Body of pancreas (tissue), 4 donors: ENCODE results near the gene PLAGL1. TPM values are rescaled to one million over a fixed set of nuclear protein-coding genes. Genes with fewer than 3 reads are reported as not detected.

Experiments
- ATAC-seq: fragments of 150-250 bp; one replicate; pipeline ENCODE4 v1.9.1; 2016
- DNase-seq, 4 donors: peaks; one replicate each; pipeline ENCODE4 v3.0.0-alpha.2; 2019
- H3K27ac ChIP-seq, 4 donors: fragments of 200-600 bp; sonication (generic); 1 replicate in 3 of 4; 2 replicates in 1 of 4; pipeline versions ENCODE4 v1.5.1 to v1.6.1; 2016 to 2019; ENCODE audit warnings: mild to moderate bottlenecking in 1 of 4, mixed read lengths in 1 of 4, moderate library complexity in 1 of 4
- H3K27me3 ChIP-seq, 2 donors: fragments of 200-600 bp; sonication (generic); one replicate each; pipeline ENCODE4 v1.6.0; 2016; ENCODE audit warnings: mild to moderate bottlenecking in 1 of 2
- H3K36me3 ChIP-seq, 2 donors: fragments of 200-600 bp; sonication (generic); replicated peaks in 1 of 2; 2 replicates each; pipeline ENCODE4 v1.5.1; 2016; ENCODE audit warnings: low read depth in 2 of 2; ENCODE audit not compliant: insufficient read depth in 1 of 2
- H3K4me1 ChIP-seq: fragments of 200-600 bp; sonication (generic); one replicate; pipeline ENCODE4 v1.6.0; 2016
- H3K4me3 ChIP-seq, 2 donors: fragments of 200-600 bp; sonication (generic); 1 replicate in 1 of 2; 2 replicates in 1 of 2; pipeline ENCODE4 v1.5.1; 2016 to 2019
- H3K9me3 ChIP-seq, 3 donors: fragments of 200-600 bp; sonication (generic); 1 replicate in 2 of 3; 2 replicates in 1 of 3; pipeline ENCODE4 v1.5.1; 2016
- POLR2A ChIP-seq, 3 donors: fragments of 450-650 bp; IDR thresholded peaks; one replicate each; pipeline ENCODE4 v1.6.1; 2016; ENCODE audit warnings: antibody characterized with exemption in 3 of 3, mild to moderate bottlenecking in 2 of 3
- WGBS, 2 donors: methylation state at CpG; one replicate each; pipeline ENCODE4 v1.1.5; 2017; 5-methylcytosine and 5-hydroxymethylcytosine counted together
- intact Hi-C: fragments of 100-400 bp; cut with DNase I; formaldehyde crosslinking; loops from one replicate; pipeline ENCODE4 v1.15.1; 2023
- total RNA-seq, 2 donors: library from RNA; depleted of rRNA; stranded (reverse); fragments of >200 nt; gene quantifications; one replicate each; pipeline ENCODE4 v1.1.0, GENCODE V29; 2016
- TF ChIP-seq, protein P1 (sequence below), 7 experiments: fragments of 450-650 bp in 4 of 7; fragments of 200-600 bp in 3 of 7; sonication (generic) in 3 of 7; IDR thresholded peaks; one replicate each; pipeline ENCODE4 v1.5.1; 2016 to 2019; ENCODE audit warnings: antibody characterized with exemption in 7 of 7

PLAGL1 gene
- total RNA-seq, 2 donors from 2014 or later: 22.1 to 23.3 TPM

DNA sequence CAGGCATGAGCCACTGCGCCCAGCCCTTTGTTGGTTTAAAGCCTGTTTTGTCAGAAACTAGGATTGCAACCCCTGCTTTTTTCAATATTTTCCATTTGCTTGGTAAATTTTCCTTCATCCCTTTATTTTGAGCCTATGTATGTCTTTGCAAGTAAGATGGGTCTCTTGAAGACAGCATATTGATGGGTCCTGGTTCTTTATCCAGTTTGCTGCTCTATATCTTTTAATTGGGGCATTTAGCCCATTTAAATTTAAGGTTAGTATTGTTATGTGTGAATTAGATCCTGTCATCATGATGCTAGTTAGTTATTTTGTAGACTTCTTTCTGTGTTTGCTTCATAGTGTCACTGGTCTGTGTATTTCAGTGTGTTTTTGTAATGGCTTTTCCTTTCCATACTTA lies 97.0 kb downstream of the PLAGL1 start:
- 79 to 88% methylated on average over 1 of the region's 1 CpG for WGBS, 2 donors
- Histone ChIP-seq H3K4me3 (no peak overlapping the region), H3K27me3 (no peaks in the 10 kb centered on the region), H3K9me3 (no peaks in the 10 kb centered on the region), H3K36me3 (no peaks in the 10 kb centered on the region), H3K27ac (no peak overlapping the region), H3K4me1 (no peaks in the 10 kb centered on the region)
- ATAC-seq (no peak), DNase-seq (no peak)
- intact Hi-C loops: no loop called here
- TF ChIP-seq POLR2A (IDR thresholded peaks at IDR 0.05): no peak
- TF ChIP-seq, protein P1, sequence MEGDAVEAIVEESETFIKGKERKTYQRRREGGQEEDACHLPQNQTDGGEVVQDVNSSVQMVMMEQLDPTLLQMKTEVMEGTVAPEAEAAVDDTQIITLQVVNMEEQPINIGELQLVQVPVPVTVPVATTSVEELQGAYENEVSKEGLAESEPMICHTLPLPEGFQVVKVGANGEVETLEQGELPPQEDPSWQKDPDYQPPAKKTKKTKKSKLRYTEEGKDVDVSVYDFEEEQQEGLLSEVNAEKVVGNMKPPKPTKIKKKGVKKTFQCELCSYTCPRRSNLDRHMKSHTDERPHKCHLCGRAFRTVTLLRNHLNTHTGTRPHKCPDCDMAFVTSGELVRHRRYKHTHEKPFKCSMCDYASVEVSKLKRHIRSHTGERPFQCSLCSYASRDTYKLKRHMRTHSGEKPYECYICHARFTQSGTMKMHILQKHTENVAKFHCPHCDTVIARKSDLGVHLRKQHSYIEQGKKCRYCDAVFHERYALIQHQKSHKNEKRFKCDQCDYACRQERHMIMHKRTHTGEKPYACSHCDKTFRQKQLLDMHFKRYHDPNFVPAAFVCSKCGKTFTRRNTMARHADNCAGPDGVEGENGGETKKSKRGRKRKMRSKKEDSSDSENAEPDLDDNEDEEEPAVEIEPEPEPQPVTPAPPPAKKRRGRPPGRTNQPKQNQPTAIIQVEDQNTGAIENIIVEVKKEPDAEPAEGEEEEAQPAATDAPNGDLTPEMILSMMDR (IDR thresholded peaks at IDR 0.05): no peak

DNA sequence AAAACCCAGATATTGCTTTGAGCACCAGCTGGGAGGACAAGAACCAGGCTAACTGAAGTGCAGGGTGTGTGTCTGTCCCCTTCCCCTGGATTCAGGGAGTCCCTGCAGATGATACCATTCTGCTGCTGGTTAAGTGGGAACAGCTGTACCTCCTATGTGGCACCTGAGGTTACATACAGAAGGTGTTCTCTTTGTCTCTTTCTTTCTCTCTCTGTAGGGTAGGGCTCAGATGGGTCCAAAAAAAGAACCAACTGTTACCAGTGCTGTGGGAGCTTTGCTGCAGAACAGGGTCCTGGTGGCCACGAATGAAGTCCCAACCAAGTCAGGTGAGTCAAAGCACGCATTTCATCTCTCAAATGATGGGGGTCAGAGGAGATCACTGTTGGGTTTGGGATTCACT lies 105.2 kb downstream of the PLAGL1 start:
- Histone ChIP-seq H3K27me3 (no peaks in the 10 kb centered on the region), H3K36me3 (no peaks in the 10 kb centered on the region), H3K4me1 (no peaks in the 10 kb centered on the region), H3K4me3 (no peak overlapping the region), H3K9me3 (no peaks in the 10 kb centered on the region), H3K27ac (no peak overlapping the region)
- ATAC-seq (no peak), DNase-seq (no peak)
- TF ChIP-seq, protein P1 (IDR thresholded peaks at IDR 0.05): no peak
- TF ChIP-seq POLR2A (IDR thresholded peaks at IDR 0.05): no peak
- WGBS, 2 donors: 82 to 84% methylated on average over 2 of the region's 2 CpGs
- intact Hi-C loops: no loop called here

DNA sequence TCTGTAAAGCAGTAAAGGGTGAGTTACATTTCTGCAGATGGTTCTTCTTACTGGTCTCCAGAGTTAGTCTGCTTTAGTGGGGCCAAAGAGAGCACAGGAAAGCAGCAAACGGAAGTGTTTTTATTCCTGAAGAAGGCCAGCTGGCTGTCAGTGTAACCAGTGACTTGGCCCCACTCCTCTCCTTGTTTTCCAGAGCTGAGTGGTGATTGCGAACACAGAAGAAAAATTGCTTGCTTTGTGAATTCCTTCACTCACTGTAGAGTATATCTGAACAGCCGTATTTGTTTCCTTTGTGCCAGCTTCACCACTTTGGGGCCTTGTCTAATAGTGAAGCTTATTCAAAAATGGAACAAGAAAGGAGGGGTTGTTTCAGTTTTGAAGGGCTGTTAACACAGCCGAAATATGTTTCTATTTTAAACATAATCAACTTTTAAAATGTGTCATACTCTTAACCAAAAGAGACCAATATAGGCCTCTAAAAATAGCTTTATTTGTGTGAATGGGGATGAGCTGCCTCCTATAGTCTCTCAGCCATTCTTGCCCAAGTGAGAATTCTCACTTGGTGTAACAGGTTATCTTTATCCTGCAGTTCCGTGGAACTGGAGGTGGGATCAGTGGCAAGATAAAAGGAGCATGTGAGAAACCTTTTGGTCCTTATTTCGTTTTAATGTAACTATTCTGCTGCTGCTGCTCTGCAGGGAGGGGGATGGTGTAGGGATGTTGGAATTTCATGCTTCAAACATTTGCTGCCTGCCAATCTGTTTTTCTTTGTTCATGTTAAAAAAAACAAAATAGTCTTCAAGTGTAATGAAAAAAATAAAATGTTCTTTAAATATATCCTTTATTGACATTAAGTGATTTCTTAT lies 105.9 kb downstream of the PLAGL1 start:
- Histone ChIP-seq H3K27me3 (no peaks in the 10 kb centered on the region), H3K4me1 (no peaks in the 10 kb centered on the region), H3K9me3 (no peaks in the 10 kb centered on the region), H3K36me3 (no peaks in the 10 kb centered on the region), H3K27ac (no peak overlapping the region), H3K4me3 (no peak overlapping the region)
- intact Hi-C loops: no loop called here
- WGBS, 2 donors: 60 to 66% methylated on average over 6 of the region's 6 CpGs
- peak in 2 of 4 donors; percentile 13 to 25 for DNase-seq
- TF ChIP-seq POLR2A (IDR thresholded peaks at IDR 0.05): no peak
- TF ChIP-seq, protein P1 (IDR thresholded peaks at IDR 0.05): no peak
- ATAC-seq: peak; percentile 9

DNA sequence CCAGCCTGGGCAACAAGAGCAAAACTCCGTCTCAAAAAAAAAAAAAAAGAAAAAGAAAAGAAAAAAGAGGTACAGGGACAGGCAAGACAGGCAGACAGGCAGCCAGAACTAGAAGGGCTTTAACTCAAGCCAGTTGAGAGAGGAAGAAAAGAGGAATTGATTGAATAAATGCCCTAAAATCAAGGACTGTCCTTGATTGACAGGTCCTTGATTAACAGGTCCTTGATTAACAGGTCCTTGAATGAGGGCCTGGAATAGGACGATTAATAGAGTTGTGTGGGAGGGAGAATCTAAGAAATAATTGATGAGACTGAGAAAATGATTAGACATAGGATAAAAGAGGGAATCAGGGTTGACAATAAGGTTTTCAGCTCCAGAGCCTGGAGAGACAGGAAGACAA lies 107.7 kb downstream of the PLAGL1 start:
- Histone ChIP-seq H3K4me3 (no peak overlapping the region), H3K36me3 (no peaks in the 10 kb centered on the region), H3K27me3 (no peaks in the 10 kb centered on the region), H3K9me3 (no peaks in the 10 kb centered on the region), H3K27ac (no peak overlapping the region), H3K4me1 (peaks cover 8% of the 10 kb centered on the region)
- intact Hi-C loops: no loop called here
- ATAC-seq (no peak), DNase-seq (no peak)
- TF ChIP-seq, protein P1 (IDR thresholded peaks at IDR 0.05): no peak
- no peak for TF ChIP-seq POLR2A (IDR thresholded peaks at IDR 0.05)
- WGBS, 2 donors: 52 to 60% methylated on average over 2 of the region's 2 CpGs
